Smooth muscle cell (in vitro differentiated cells): ENCODE results near the gene DIP2C. TPM values are rescaled to one million over a fixed set of nuclear protein-coding genes. Genes with fewer than 3 reads are reported as not detected.

Experiments
- DNase-seq: peaks from one replicate; lab custom pipeline; 2025; ENCODE audit not compliant: unreplicated experiment; lab: John Stamatoyannopoulos, UW
- H2AFZ ChIP-seq: fragments of 200-600 bp; sonication (generic); 2 replicates; pipeline ENCODE4 v1.6.0; 2016; ENCODE audit warnings: antibody characterized with exemption, low read depth, mild to moderate bottlenecking
- H3F3A ChIP-seq: fragments of 200-600 bp; sonication (generic); 2 replicates; pipeline ENCODE4 v1.6.0; 2017; ENCODE audit warnings: antibody characterized with exemption, low read depth
- H3K27ac ChIP-seq: fragments of 200-600 bp; sonication (generic); 2 replicates; pipeline ENCODE4 v1.5.1; 2016; ENCODE audit warnings: low read depth, mild to moderate bottlenecking
- H3K27me3 ChIP-seq: fragments of 200-600 bp; sonication (generic); 2 replicates; pipeline ENCODE4 v1.6.1; 2016; ENCODE audit warnings: low read depth, mild to moderate bottlenecking
- H3K36me3 ChIP-seq: fragments of 200-600 bp; sonication (generic); 2 replicates; pipeline ENCODE4 v1.5.1; 2016; ENCODE audit warnings: low read depth
- H3K4me1 ChIP-seq: fragments of 200-600 bp; sonication (generic); 2 replicates; pipeline ENCODE4 v1.5.1; 2016; ENCODE audit warnings: low read depth
- H3K4me2 ChIP-seq: fragments of 200-600 bp; sonication (generic); 2 replicates; pipeline ENCODE4 v1.6.0; 2016; ENCODE audit warnings: mild to moderate bottlenecking
- H3K4me3 ChIP-seq: fragments of 200-600 bp; sonication (generic); 2 replicates; pipeline ENCODE4 v1.5.1; 2016; ENCODE audit warnings: mild to moderate bottlenecking
- H3K79me2 ChIP-seq: fragments of 200-600 bp; sonication (generic); 2 replicates; pipeline ENCODE4 v1.6.0; 2016; ENCODE audit warnings: low read depth, mild to moderate bottlenecking
- H3K9ac ChIP-seq: fragments of 200-600 bp; sonication (generic); 2 replicates; pipeline ENCODE4 v1.6.0; 2016; ENCODE audit warnings: low read depth
- H3K9me3 ChIP-seq: fragments of 200-600 bp; sonication (generic); replicated peaks from 2 replicates; pipeline ENCODE4 v1.5.1; 2016; ENCODE audit warnings: low read depth
- H4K20me1 ChIP-seq: fragments of 200-600 bp; sonication (generic); 2 replicates; pipeline ENCODE4 v1.6.0; 2016; ENCODE audit warnings: low read depth
- CTCF ChIP-seq: fragments of 200-600 bp; sonication (generic); IDR thresholded peaks from 2 replicates; pipeline ENCODE4 v1.5.1; 2017; ENCODE audit warnings: borderline replicate concordance, mild to moderate bottlenecking, antibody characterized with exemption; ENCODE audit not compliant: insufficient read depth, poor library complexity, severe bottlenecking
- WGBS: methylation state at CpG from one replicate; pipeline ENCODE4 v1.1.7; 2016; ENCODE audit warnings: low lambda C conversion rate; 5-methylcytosine and 5-hydroxymethylcytosine counted together
- polyA plus RNA-seq: library from polyadenylated mRNA; unstranded; fragments of >200 nt; fragmentation: Nextera tagmentation; extraction: Ambion mirVana; gene quantifications from 2 replicates; pipeline ENCODE4 v1.2.1, GENCODE V29; 2016
- total RNA-seq: library from RNA; depleted of rRNA; stranded (reverse); fragments of >200 nt; gene quantifications from 2 replicates; pipeline ENCODE4 v1.2.3, GENCODE V29; 2014

The DIP2C gene
- total and polyA plus RNA-seq, 2 experiments from 2014 or later, result 14.9 to 15.3 TPM

DNA sequence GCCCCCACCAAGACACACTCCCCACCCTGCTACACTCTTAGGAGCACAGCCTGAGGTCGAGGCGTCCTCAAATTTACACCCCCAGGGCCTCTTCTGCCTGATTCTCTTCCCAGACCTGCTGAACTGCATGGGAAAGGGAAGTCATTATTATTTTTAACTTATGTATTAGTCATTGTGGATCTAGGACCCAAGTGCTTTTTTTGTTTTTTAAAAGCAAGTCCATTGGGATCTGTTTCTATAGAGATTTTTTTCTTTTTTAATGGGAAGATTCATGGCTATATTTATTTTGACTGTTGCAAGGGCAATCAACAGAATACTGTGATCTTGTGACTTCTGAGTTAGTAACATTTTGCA lies 350.5 kb downstream of the DIP2C start:
- Histone ChIP-seq H3K9me3 (no peaks in the 10 kb centered on the region), H3K9ac (no peak overlapping the region), H4K20me1 (no peaks in the 10 kb centered on the region), H3K79me2 (no peaks in the 10 kb centered on the region), H2AFZ (no peak overlapping the region), H3K36me3 (peaks cover 4% of the 10 kb centered on the region), H3F3A (no peaks in the 10 kb centered on the region), H3K4me3 (no peak overlapping the region), H3K27me3 (no peaks in the 10 kb centered on the region), H3K4me2 (no peak overlapping the region), H3K4me1 (no peaks in the 10 kb centered on the region), H3K27ac (no peak overlapping the region)
- no peak for DNase-seq
- WGBS, result 85% methylated on average over 2 of the region's 2 CpGs
- TF ChIP-seq CTCF, result no peak

DNA sequence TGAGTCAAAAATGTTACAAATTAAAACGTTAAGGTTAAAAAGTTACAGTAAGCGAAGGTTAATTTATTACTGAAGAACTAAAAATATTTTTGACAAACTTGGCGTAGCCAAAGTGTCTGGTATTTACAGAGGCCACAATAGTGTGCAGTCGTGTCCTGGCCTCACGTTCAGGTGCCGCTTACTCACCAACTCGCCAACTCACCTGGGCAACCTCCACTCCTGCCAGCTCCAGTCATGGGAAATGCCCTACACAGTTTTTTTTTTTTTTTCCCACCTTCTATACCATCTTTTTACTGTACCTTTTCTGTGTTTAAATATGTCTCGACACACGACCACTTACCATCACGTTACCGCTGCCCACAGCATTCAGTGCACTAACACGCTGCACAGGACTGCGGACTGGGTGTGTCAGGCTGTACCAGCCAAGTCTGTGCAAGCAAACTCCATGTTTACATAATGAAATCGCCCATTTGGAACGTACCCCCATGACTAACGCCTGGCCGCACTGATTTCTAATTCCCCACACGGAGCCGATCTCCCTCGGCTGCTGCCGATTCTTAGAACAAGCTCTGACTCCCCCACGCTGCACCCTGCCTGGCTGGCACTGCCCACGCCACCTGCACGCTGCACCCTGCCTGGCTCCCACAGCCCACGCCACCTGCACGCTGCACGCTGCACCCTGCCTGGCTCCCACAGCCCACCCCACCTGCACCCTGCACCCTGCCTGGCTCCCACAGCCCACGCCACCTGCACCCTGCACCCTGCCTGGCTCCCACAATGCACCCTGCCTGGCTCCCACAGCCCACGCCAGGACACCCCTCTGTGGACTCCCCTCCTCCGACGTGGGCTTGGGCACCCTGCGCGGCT lies 351.1 kb downstream of the DIP2C start:
- Histone ChIP-seq H3K27ac (no peak overlapping the region), H3K27me3 (no peaks in the 10 kb centered on the region), H3K4me1 (no peaks in the 10 kb centered on the region), H3F3A (no peaks in the 10 kb centered on the region), H3K4me2 (no peak overlapping the region), H3K79me2 (no peaks in the 10 kb centered on the region), H4K20me1 (no peaks in the 10 kb centered on the region), H3K9ac (no peak overlapping the region), H3K9me3 (no peaks in the 10 kb centered on the region), H3K4me3 (no peak overlapping the region), H3K36me3 (peaks cover 4% of the 10 kb centered on the region), H2AFZ (no peak overlapping the region)
- 98% methylated on average over 25 of the region's 33 CpGs for whole genome bisulfite sequencing
- no peak for TF ChIP-seq CTCF
- DNase-seq, result no peak

DNA sequence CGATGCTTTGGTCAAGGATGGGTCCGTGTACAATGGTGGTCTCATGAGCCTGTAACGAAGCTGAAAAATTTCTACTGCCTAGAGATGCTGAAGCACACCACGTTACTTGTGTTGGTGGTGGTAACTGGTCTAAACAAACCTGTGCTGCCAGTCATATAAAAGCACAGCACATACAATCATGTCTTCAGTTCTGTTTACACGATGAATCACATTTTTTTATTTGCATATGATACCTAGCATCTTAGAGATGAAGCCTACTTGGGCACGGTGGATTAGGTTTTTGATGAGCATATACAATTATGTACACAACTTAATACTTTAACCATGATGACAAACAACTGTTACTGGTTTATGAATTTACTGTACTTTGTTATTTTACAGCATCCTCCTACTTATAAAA lies 353.2 kb downstream of the DIP2C start:
- TF ChIP-seq CTCF, result no peak

DNA sequence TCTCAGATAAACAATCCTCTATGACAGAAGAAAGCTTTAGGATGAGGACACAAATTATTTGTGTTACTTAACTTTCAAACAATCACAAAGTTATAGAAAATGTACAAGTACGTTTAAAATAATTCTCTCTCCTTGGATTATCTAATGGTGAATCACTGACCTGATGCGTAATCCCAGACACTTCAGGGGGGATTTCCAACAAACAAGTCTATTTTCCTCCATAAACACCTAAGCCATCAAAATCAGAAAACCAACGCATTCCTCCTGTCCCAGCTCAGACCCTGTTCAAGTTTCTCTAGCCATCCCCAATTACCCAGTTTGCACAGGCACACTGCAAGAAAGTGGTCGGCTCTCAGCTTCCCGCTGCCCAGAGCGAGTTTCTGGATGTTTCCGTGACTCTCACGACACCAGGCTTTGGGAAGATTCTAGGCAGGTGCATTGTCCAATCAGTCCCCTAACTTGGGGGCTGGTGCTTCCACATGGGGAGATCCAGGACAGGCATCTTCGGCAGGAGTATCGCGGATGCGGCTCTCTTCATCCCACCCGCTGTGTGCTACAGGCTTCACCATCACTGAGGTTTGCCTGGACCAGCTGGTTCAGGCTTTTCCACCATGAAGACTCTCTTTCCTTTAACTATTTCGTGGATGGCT lies 354.2 kb downstream of the DIP2C start:
- Histone ChIP-seq H3K27me3 (no peaks in the 10 kb centered on the region), H3K9ac (no peak overlapping the region), H3K4me3 (no peak overlapping the region), H3K9me3 (no peaks in the 10 kb centered on the region), H3F3A (no peaks in the 10 kb centered on the region), H3K79me2 (no peaks in the 10 kb centered on the region), H3K36me3 (peaks cover 4% of the 10 kb centered on the region), H3K27ac (no peak overlapping the region), H3K4me2 (no peak overlapping the region), H3K4me1 (no peaks in the 10 kb centered on the region), H4K20me1 (no peaks in the 10 kb centered on the region), H2AFZ (no peak overlapping the region)
- no peak for TF ChIP-seq CTCF
- WGBS, result 94% methylated on average over 14 of the region's 14 CpGs
- no peak for DNase-seq

More for the DNA sequence above, 353.2 kb downstream of the DIP2C start:
- Histone ChIP-seq H3F3A (no peaks in the 10 kb centered on the region), H4K20me1 (no peaks in the 10 kb centered on the region), H3K36me3 (peaks cover 4% of the 10 kb centered on the region), H3K9me3 (no peaks in the 10 kb centered on the region), H3K4me3 (no peak overlapping the region), H3K9ac (no peak overlapping the region), H3K4me1 (no peaks in the 10 kb centered on the region), H3K4me2 (no peak overlapping the region), H3K27ac (no peak overlapping the region), H2AFZ (no peak overlapping the region), H3K27me3 (no peaks in the 10 kb centered on the region), H3K79me2 (no peaks in the 10 kb centered on the region)
- DNase-seq, result no peak
- 98% methylated on average over 6 of the region's 6 CpGs for WGBS
